C4-2B (cell line): ENCODE data around the gene GPRASP1.

Experiments used
- ZFX ChIP-seq: fragments of 450-650 bp; IDR thresholded peaks from 2 replicates; pipeline ENCODE4 v1.6.1; 2017
- TF ChIP-seq, protein P1 (sequence below): fragments of 450-650 bp; conservative IDR thresholded peaks from 2 replicates; pipeline ENCODE4 v1.5.1; 2017; ENCODE audit warnings: mild to moderate bottlenecking

- TF ChIP-seq, protein P1, sequence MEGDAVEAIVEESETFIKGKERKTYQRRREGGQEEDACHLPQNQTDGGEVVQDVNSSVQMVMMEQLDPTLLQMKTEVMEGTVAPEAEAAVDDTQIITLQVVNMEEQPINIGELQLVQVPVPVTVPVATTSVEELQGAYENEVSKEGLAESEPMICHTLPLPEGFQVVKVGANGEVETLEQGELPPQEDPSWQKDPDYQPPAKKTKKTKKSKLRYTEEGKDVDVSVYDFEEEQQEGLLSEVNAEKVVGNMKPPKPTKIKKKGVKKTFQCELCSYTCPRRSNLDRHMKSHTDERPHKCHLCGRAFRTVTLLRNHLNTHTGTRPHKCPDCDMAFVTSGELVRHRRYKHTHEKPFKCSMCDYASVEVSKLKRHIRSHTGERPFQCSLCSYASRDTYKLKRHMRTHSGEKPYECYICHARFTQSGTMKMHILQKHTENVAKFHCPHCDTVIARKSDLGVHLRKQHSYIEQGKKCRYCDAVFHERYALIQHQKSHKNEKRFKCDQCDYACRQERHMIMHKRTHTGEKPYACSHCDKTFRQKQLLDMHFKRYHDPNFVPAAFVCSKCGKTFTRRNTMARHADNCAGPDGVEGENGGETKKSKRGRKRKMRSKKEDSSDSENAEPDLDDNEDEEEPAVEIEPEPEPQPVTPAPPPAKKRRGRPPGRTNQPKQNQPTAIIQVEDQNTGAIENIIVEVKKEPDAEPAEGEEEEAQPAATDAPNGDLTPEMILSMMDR, result no peak
- no peak for TF ChIP-seq ZFX
Measured at GRCh38 chrX:102651242-102652011, at the start of gene GPRASP1.
